PC-9 (cell line): Measurements from ENCODE around the gene FNDC5.

Experiments used
- CTCF ChIP-seq: fragments of 200-600 bp; sonication (generic); conservative IDR thresholded peaks from 2 replicates; pipeline ENCODE4 v1.6.1; 2017; ENCODE audit warnings: mixed run types, antibody characterized with exemption, mild to moderate bottlenecking, moderate library complexity
- EZH2 ChIP-seq: fragments of 200-600 bp; sonication (generic); IDR thresholded peaks from 2 replicates; pipeline ENCODE4 v1.8.0; 2017; ENCODE audit warnings: antibody characterized with exemption, low read depth

- no peak for TF ChIP-seq CTCF
- TF ChIP-seq EZH2, result no peak
Measured at GRCh38 chr1:32868806-32869455, 1.8 kb downstream of the FNDC5 start.
